HFFc6 (cell line): ENCODE results near the gene KCNJ13. TPM values are rescaled to one million over a fixed set of nuclear protein-coding genes. Genes with fewer than 3 reads are reported as not detected.

Source experiments
- DNase-seq: peaks from one replicate; pipeline ENCODE4 v3.0.0-alpha.2; 2018
- H3K27ac Mint-ChIP-seq: 2 replicates; pipeline ENCODE4 v1.8.0; 2020; ENCODE audit warnings: mild to moderate bottlenecking, mixed read lengths
- H3K27me3 Mint-ChIP-seq: 2 replicates; pipeline ENCODE4 v1.8.0; 2021; ENCODE audit warnings: mild to moderate bottlenecking, moderate library complexity, mixed read lengths; ENCODE audit not compliant: insufficient read depth
- H3K36me3 Mint-ChIP-seq: 2 replicates; pipeline ENCODE4 v1.8.0; 2021; ENCODE audit warnings: low read depth, mixed read lengths
- H3K4me1 Mint-ChIP-seq: 2 replicates; pipeline ENCODE4 v1.8.0; 2020; ENCODE audit warnings: low read depth, mixed read lengths
- H3K4me3 Mint-ChIP-seq: 2 replicates; pipeline ENCODE4 v1.8.0; 2020; ENCODE audit warnings: mild to moderate bottlenecking, moderate library complexity, mixed read lengths
- H3K9me3 Mint-ChIP-seq: 2 replicates; pipeline ENCODE4 v1.8.0; 2020; ENCODE audit warnings: mild to moderate bottlenecking, mixed read lengths
- total RNA-seq, 6 experiments: library from RNA; stranded (reverse); fragmentation: NEBNext Ultra II Directional; extraction: Animal tissue kit (Norgen Biotek cat#: 25700); gene quantifications; 2 replicates in 1 of 6; 3 replicates in 5 of 6; pipeline ENCODE4 v1.2.3, GENCODE V29; 2021
- TF ChIP-seq, protein P1 (sequence below): fragments of 200-600 bp; sonication (generic); IDR thresholded peaks from 2 replicates; pipeline ENCODE4 v1.5.0; 2021; ENCODE audit warnings: antibody characterized with exemption, mild to moderate bottlenecking

Gene KCNJ13
- total RNA-seq, 6 experiments from 2014 or later: not detected

DNA sequence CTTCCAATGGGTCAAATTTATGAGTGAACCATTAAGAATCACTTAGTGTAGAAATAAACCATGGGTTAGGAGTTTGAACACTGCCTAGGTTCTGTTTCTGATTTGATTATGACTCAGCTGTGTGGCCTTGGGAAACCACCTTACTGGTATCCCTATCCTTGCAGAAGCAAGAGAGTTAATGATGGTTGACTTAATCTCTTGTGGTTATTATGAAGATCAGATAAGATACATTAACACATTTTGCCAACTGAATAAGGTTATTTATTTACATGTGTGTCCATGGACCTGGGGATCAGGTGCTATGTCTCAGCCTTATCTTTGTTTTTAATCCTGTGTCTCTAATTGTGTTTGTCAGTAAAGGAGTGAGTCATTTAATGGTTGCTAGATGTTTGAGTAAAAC is 5.4 kb upstream of the KCNJ13 start:
- DNase-seq: peak; percentile 75
- Mint-ChIP-seq H3K27ac (peak overlapping the region; percentile 35), H3K27me3 (no peaks in the 10 kb centered on the region), H3K4me1 (peaks cover 9% of the 10 kb centered on the region), H3K36me3 (no peaks in the 10 kb centered on the region; the same call in 1 of the 2 replicates), H3K4me3 (no peak overlapping the region), H3K9me3 (no peaks in the 10 kb centered on the region)
- TF ChIP-seq, protein P1, sequence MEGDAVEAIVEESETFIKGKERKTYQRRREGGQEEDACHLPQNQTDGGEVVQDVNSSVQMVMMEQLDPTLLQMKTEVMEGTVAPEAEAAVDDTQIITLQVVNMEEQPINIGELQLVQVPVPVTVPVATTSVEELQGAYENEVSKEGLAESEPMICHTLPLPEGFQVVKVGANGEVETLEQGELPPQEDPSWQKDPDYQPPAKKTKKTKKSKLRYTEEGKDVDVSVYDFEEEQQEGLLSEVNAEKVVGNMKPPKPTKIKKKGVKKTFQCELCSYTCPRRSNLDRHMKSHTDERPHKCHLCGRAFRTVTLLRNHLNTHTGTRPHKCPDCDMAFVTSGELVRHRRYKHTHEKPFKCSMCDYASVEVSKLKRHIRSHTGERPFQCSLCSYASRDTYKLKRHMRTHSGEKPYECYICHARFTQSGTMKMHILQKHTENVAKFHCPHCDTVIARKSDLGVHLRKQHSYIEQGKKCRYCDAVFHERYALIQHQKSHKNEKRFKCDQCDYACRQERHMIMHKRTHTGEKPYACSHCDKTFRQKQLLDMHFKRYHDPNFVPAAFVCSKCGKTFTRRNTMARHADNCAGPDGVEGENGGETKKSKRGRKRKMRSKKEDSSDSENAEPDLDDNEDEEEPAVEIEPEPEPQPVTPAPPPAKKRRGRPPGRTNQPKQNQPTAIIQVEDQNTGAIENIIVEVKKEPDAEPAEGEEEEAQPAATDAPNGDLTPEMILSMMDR: no peak

DNA sequence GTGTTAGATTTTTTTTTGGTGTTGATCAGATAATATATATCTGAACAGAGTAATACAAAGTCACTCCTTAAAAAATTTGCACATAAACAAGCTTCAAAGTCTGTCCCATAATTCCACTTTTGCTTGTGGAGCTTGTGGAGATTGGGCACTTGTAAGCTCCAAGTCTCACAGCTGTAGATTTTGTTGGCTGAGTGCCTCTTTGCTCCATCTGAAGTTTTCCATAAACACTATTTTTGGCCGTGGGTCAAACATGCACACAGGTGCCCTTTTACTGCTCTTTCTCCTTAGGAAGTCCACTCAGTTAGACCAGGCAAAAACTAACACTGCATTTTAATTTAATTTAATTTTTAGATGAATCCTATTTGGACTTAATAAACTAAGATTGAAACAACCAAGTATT is 3.6 kb upstream of the KCNJ13 start:
- TF ChIP-seq, protein P1: no peak
- Mint-ChIP-seq H3K27me3 (no peaks in the 10 kb centered on the region), H3K9me3 (no peaks in the 10 kb centered on the region), H3K4me3 (no peak overlapping the region), H3K27ac (no peak overlapping the region), H3K36me3 (peaks cover 5% of the 10 kb centered on the region), H3K4me1 (peaks cover 25% of the 10 kb centered on the region)
- no peak for DNase-seq

GRCh38 chr2:232779465-232779864 is 3.1 kb upstream of the KCNJ13 start:
- no peak for DNase-seq
- no peak overlapping the region for H3K4me3 Mint-ChIP-seq
- H3K27me3 Mint-ChIP-seq: no peaks in the 10 kb centered on the region
- peaks cover 25% of the 10 kb centered on the region for H3K4me1 Mint-ChIP-seq
- no peaks in the 10 kb centered on the region for H3K9me3 Mint-ChIP-seq
- TF ChIP-seq, protein P1: no peak
- H3K36me3 Mint-ChIP-seq: peaks cover 5% of the 10 kb centered on the region
- no peak overlapping the region for H3K27ac Mint-ChIP-seq

DNA sequence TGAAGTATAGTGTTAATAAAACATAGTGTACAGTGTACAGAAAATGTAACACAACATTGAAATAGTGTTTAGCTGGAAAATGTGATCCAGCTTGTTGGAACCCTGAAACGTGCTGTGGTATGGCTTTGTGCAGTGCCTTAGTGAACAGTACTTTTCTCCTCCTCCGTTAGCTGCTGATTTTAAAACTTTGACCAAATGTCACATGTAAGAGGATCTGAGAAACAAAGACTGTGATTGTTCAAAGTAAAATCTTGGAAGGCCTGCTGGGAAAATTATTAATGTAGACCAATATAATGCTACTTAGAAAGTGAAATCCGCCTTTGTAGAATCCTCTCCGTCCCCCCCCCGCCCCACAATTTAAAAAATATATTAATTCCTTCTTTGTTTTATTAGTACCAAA is 911 bp upstream of the KCNJ13 start:
- Mint-ChIP-seq H3K27ac (no peak overlapping the region), H3K4me3 (no peak overlapping the region), H3K4me1 (peaks cover 25% of the 10 kb centered on the region), H3K36me3 (peaks cover 16% of the 10 kb centered on the region), H3K9me3 (no peaks in the 10 kb centered on the region), H3K27me3 (no peaks in the 10 kb centered on the region)
- TF ChIP-seq, protein P1: no peak
- DNase-seq: no peak

GRCh38 chr2:232773815-232774214 is 2.5 kb downstream of the KCNJ13 start:
- DNase-seq: no peak
- Mint-ChIP-seq H3K4me1 (peaks cover 15% of the 10 kb centered on the region), H3K27me3 (no peaks in the 10 kb centered on the region), H3K27ac (no peak overlapping the region), H3K36me3 (peaks cover 22% of the 10 kb centered on the region), H3K9me3 (no peaks in the 10 kb centered on the region), H3K4me3 (no peak overlapping the region)
- TF ChIP-seq, protein P1: no peak

DNA sequence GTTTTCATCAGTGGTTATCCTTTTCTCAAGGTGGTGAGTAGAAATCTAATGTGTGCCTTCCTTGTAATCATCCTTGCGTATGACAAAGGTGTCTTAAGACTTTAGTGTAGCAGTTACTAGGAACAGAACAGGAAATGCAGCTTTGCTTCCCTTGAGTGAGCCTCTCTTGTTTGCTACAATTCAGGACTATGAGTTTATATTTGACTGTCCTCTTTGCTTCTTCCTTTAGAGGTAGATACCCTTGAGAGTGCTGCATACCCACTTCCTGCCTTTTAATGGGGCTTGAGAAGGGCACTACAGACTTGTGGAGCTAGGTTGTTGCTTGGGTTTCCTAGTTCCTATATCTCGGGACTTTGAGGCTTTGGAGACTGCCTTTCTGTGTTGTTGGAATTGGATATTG is 3.8 kb downstream of the KCNJ13 start:
- no peak overlapping the region for H3K27ac Mint-ChIP-seq
- H3K36me3 Mint-ChIP-seq: peaks cover 28% of the 10 kb centered on the region
- TF ChIP-seq, protein P1: no peak
- no peak for DNase-seq
- H3K9me3 Mint-ChIP-seq: no peaks in the 10 kb centered on the region
- no peak overlapping the region for H3K4me3 Mint-ChIP-seq
- H3K27me3 Mint-ChIP-seq: no peaks in the 10 kb centered on the region
- H3K4me1 Mint-ChIP-seq: peaks cover 15% of the 10 kb centered on the region
